HFF-Myc (cell line): ENCODE data around the gene ESR2.

ENCODE experiments used
- DNase-seq: peaks from one replicate; pipeline ENCODE4 v3.0.0-alpha.2; 2011; ENCODE audit warnings: low read depth; ENCODE audit errors: extremely low read depth
- H3K4me3 ChIP-seq: replicated peaks from 2 replicates; pipeline ENCODE4 v1.5.1; 2011; ENCODE audit warnings: low read depth, mild to moderate bottlenecking, control low read depth, low read length
- CTCF ChIP-seq: IDR thresholded peaks from 2 replicates; pipeline ENCODE4 v1.5.1; 2012; ENCODE audit warnings: mild to moderate bottlenecking, low read depth, low read length, control low read depth; ENCODE audit errors: missing control alignments

ESR2 gene

DNA sequence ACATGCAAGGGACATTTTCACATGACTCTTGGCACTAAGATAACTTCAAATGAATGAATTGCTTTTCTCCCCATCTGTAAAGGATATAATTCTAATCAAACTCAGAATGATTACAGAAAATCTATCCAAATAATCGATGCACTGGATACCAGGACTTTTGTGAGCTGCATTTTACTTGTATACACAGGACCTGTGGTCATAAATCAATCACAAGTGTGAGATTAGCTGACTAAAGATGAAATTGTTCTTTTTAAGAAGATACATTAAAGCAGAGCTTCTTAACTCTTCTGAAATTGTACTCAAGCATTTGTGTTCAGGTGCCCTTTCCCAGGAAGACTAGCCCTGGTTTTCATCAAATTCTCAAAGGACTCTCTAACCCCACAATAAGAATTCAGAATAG lies 66.3 kb downstream of the ESR2 start:
- DNase-seq, result no peak
- H3K4me3 ChIP-seq, result no peak overlapping the region
- no peak for TF ChIP-seq CTCF

- no peak for DNase-seq
- TF ChIP-seq CTCF, result no peak
- H3K4me3 ChIP-seq, result no peak overlapping the region
Measured at GRCh38 chr14:64225151-64225757, 68.9 kb downstream of the ESR2 start.

GRCh38 chr14:64221391-64222003 lies 72.7 kb downstream of the ESR2 start:
- H3K4me3 ChIP-seq, result no peak overlapping the region
- no peak for TF ChIP-seq CTCF
- no peak for DNase-seq

GRCh38 chr14:64220466-64220865 lies 73.7 kb downstream of the ESR2 start:
- TF ChIP-seq CTCF, result no peak
- DNase-seq, result no peak
- no peak overlapping the region for H3K4me3 ChIP-seq

DNA sequence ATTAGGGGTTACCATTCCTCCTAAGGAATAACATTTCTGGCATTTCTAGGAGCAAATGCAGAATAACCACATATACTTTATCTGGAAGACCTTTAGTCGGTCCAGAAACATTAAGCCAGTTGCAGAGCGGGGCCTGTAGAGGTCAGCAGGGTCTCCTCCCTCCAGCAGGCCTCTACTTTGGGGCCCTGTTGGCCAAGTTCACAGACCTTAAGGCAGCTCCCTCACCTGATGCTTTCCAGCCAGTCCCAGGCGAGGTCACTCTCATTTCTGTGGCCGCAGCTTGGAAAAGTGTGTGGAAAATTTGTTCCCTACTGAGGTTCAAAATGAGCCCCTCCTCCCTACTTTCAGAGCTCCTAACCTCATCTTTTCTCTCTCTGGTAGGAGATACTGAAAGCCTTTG lies 74.1 kb downstream of the ESR2 start:
- TF ChIP-seq CTCF, result no peak
- no peak for DNase-seq
- H3K4me3 ChIP-seq, result no peak overlapping the region

GRCh38 chr14:64218344-64219240 lies 75.6 kb downstream of the ESR2 start:
- DNase-seq, result no peak
- no peak for TF ChIP-seq CTCF
- no peak overlapping the region for H3K4me3 ChIP-seq
